Measurements from ENCODE around the gene RRP8. TPM values are rescaled to one million over a fixed set of nuclear protein-coding genes. Genes with fewer than 3 reads are reported as not detected.

RRP8 gene
- total RNA-seq, 1 experiment from 2014 or later = 17.8 TPM

DNA sequence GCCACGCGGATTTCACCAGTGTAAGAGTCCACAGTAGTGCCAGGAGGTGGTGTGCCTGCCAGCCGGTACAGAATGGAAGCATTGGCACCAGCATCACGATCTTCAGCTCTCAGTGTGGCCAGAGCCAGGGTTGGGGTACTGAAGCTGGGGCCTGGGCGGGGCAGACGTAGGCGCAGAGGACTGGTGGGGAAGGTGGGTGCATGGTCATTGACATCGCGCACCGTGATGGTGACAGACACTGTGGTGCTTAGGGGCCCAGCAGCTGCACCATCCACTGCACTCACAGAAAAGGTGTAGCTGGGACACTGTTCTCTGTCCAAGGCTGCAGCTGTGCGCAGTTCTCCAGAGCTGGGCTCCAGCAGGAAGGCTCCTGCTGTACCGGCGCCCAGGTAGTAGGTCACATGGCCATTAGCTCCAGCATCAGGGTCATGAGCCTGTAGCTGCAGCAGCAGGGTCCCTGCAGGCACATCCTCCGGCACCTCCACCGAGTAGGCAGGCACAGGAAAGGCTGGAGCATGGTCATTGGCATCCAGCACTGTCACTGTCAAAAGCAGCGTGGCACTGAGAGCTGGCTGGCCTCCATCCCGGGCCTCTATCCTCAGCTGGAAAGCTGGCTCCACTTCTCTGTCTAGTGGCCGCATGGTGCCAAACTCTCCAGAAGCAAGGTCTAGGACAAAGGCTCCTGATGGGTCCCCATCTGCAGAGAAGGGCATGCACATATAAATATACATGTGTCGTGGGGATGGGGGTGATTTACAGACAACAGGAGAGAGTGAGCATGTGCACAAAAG is 23.8 kb upstream of the RRP8 start:
- Histone ChIP-seq H3K9me3 (ENCODE audit: control insufficient read depth in 1 of 2, insufficient read depth in 1 of 2, low read depth in 1 of 2, low read length in 2 of 2) (no peaks in the 10 kb centered on the region), H3K4me2 (ENCODE audit: low read length) (no peak overlapping the region), H3K9ac (ENCODE audit: low read length) (no peak overlapping the region), H3K27me3 (ENCODE audit: insufficient read depth, low read length) (no peaks in the 10 kb centered on the region), H3K4me1 (ENCODE audit: control insufficient read depth in 1 of 2, insufficient read depth in 2 of 2, low read length in 2 of 2) (no peaks in the 10 kb centered on the region), H3K9me2 (ENCODE audit: insufficient read depth) (no peaks in the 10 kb centered on the region), H3K27ac (ENCODE audit: low read depth, low read length) (no peak overlapping the region), H2AFZ (ENCODE audit: low read depth, low read length, poor library complexity, severe bottlenecking) (no peak overlapping the region), H3K79me2 (ENCODE audit: insufficient read depth, low read length) (no peaks in the 10 kb centered on the region), H3K36me3 (ENCODE audit: control insufficient read depth in 1 of 2, insufficient read depth in 2 of 2, low read length in 2 of 2) (no peaks in the 10 kb centered on the region), H3K4me3 (replicated peaks in 1 of 2; ENCODE audit: low read depth in 1 of 2, low read length in 2 of 2) (no peak overlapping the region), H4K20me1 (ENCODE audit: insufficient read depth) (no peaks in the 10 kb centered on the region)
- RAD21 ChIA-PET (ENCODE audit: low non-redundant PET in 1 of 2, low total read pairs in 2 of 2, uncharacterized antibody in 2 of 2, unreplicated experiment in 2 of 2) = no interaction called here
- no peak for ATAC-seq
- POLR2A ChIA-PET = no interaction called here
- CTCF ChIA-PET = no interaction called here
- no TSS peak for BruUV-seq (replicated peaks)
- DNase-seq (ENCODE audit: low read depth, low spot score) = no peak
- TF ChIP-seq, protein P1, sequence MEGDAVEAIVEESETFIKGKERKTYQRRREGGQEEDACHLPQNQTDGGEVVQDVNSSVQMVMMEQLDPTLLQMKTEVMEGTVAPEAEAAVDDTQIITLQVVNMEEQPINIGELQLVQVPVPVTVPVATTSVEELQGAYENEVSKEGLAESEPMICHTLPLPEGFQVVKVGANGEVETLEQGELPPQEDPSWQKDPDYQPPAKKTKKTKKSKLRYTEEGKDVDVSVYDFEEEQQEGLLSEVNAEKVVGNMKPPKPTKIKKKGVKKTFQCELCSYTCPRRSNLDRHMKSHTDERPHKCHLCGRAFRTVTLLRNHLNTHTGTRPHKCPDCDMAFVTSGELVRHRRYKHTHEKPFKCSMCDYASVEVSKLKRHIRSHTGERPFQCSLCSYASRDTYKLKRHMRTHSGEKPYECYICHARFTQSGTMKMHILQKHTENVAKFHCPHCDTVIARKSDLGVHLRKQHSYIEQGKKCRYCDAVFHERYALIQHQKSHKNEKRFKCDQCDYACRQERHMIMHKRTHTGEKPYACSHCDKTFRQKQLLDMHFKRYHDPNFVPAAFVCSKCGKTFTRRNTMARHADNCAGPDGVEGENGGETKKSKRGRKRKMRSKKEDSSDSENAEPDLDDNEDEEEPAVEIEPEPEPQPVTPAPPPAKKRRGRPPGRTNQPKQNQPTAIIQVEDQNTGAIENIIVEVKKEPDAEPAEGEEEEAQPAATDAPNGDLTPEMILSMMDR (IDR thresholded peaks at IDR 0.05 in 2 of 3, conservative IDR thresholded peaks at IDR 0.05 in 1 of 3; ENCODE audit: borderline replicate concordance in 1 of 3, insufficient read depth in 1 of 3, low read depth in 2 of 3, low read length in 2 of 3) = no peak
- TF ChIP-seq SIN3A (IDR thresholded peaks at IDR 0.05; ENCODE audit: low read depth) = no peak
- TF ChIP-seq SRF (IDR thresholded peaks at IDR 0.05; ENCODE audit: low read depth) = no peak
- TF ChIP-seq EGR1 (IDR thresholded peaks at IDR 0.05; ENCODE audit: low read depth) = no peak
- TF ChIP-seq, protein P2, sequence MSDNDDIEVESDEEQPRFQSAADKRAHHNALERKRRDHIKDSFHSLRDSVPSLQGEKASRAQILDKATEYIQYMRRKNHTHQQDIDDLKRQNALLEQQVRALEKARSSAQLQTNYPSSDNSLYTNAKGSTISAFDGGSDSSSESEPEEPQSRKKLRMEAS (IDR thresholded peaks at IDR 0.05) = no peak
- intact Hi-C loops (cut with micrococcal nuclease) = no loop called here

DNA sequence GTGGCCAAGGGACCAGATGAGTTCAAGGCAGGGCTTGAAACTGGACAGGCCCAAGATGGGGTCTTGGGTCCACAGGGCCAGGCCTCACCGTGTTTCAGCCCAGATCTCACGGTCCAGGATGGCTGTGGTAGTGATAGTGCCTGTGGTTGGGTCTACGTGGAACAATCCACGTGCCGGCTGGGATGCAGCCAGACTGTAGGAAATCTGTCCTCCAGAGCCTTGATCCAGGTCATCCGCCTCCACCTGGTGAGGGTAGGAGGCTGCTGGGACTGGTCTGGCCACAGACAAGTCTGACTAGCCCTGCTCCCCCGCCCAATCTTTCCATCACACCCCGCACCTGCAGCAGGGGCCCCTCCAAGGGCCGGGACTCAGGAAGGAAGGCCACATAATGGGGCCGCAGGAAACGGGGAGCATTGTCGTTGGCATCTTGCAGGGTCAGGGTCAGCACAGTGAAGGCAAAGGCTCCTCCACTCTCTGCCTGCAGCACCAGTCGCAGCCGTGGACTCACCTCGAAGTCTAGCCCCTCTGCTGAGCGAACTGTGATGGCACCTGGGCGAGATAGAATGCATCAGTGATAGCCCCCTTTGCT is 22.5 kb upstream of the RRP8 start:
- H3K79me2 ChIP-seq (ENCODE audit: insufficient read depth, low read length) = no peaks in the 10 kb centered on the region
- no peaks in the 10 kb centered on the region for H3K27me3 ChIP-seq (ENCODE audit: insufficient read depth, low read length)
- no peak for DNase-seq (ENCODE audit: low read depth, low spot score)
- no peaks in the 10 kb centered on the region for H3K36me3 ChIP-seq (ENCODE audit: control insufficient read depth in 1 of 2, insufficient read depth in 2 of 2, low read length in 2 of 2)
- no TSS peak for BruUV-seq (replicated peaks)
- no peak overlapping the region for H3K4me3 ChIP-seq (replicated peaks in 1 of 2; ENCODE audit: low read depth in 1 of 2, low read length in 2 of 2)
- no peaks in the 10 kb centered on the region for H4K20me1 ChIP-seq (ENCODE audit: insufficient read depth)
- ChIA-PET POLR2A (no interaction called here), RAD21 (ENCODE audit: low non-redundant PET in 1 of 2, low total read pairs in 2 of 2, uncharacterized antibody in 2 of 2, unreplicated experiment in 2 of 2) (no interaction called here), CTCF (no interaction called here)
- no peak for ATAC-seq
- no peaks in the 10 kb centered on the region for H3K9me3 ChIP-seq (ENCODE audit: control insufficient read depth in 1 of 2, insufficient read depth in 1 of 2, low read depth in 1 of 2, low read length in 2 of 2)
- H3K27ac ChIP-seq (ENCODE audit: low read depth, low read length) = no peak overlapping the region
- no peak overlapping the region for H3K9ac ChIP-seq (ENCODE audit: low read length)
- no peak overlapping the region for H3K4me2 ChIP-seq (ENCODE audit: low read length)
- intact Hi-C loops (cut with micrococcal nuclease) = no loop called here
- TF ChIP-seq EGR1 (IDR thresholded peaks at IDR 0.05; ENCODE audit: low read depth) (no peak), SRF (IDR thresholded peaks at IDR 0.05; ENCODE audit: low read depth) (no peak)
- H3K9me2 ChIP-seq (ENCODE audit: insufficient read depth) = no peaks in the 10 kb centered on the region
- H2AFZ ChIP-seq (ENCODE audit: low read depth, low read length, poor library complexity, severe bottlenecking) = no peak overlapping the region
- no peaks in the 10 kb centered on the region for H3K4me1 ChIP-seq (ENCODE audit: control insufficient read depth in 1 of 2, insufficient read depth in 2 of 2, low read length in 2 of 2)

All from HCT116 (cell line).